Body of pancreas (tissue), 4 donors: ENCODE results near the gene SUGCT. TPM values are rescaled to one million over a fixed set of nuclear protein-coding genes. Genes with fewer than 3 reads are reported as not detected.

Experiments used
- ATAC-seq: fragments of 150-250 bp; one replicate; pipeline ENCODE4 v1.9.1; 2016
- DNase-seq, 4 donors: peaks; one replicate each; pipeline ENCODE4 v3.0.0-alpha.2; 2019
- H3K27ac ChIP-seq, 4 donors: fragments of 200-600 bp; sonication (generic); 1 replicate in 3 of 4; 2 replicates in 1 of 4; pipeline versions ENCODE4 v1.5.1 to v1.6.1; 2016 to 2019; ENCODE audit warnings: mild to moderate bottlenecking in 1 of 4, mixed read lengths in 1 of 4, moderate library complexity in 1 of 4
- H3K27me3 ChIP-seq, 2 donors: fragments of 200-600 bp; sonication (generic); one replicate each; pipeline ENCODE4 v1.6.0; 2016; ENCODE audit warnings: mild to moderate bottlenecking in 1 of 2
- H3K36me3 ChIP-seq, 2 donors: fragments of 200-600 bp; sonication (generic); replicated peaks in 1 of 2; 2 replicates each; pipeline ENCODE4 v1.5.1; 2016; ENCODE audit warnings: low read depth in 2 of 2; ENCODE audit not compliant: insufficient read depth in 1 of 2
- H3K4me1 ChIP-seq: fragments of 200-600 bp; sonication (generic); one replicate; pipeline ENCODE4 v1.6.0; 2016
- H3K4me3 ChIP-seq, 2 donors: fragments of 200-600 bp; sonication (generic); 1 replicate in 1 of 2; 2 replicates in 1 of 2; pipeline ENCODE4 v1.5.1; 2016 to 2019
- H3K9me3 ChIP-seq, 3 donors: fragments of 200-600 bp; sonication (generic); 1 replicate in 2 of 3; 2 replicates in 1 of 3; pipeline ENCODE4 v1.5.1; 2016
- CTCF ChIP-seq, 7 experiments: fragments of 450-650 bp in 4 of 7; fragments of 200-600 bp in 3 of 7; sonication (generic) in 3 of 7; IDR thresholded peaks; one replicate each; pipeline ENCODE4 v1.5.1; 2016 to 2019; ENCODE audit warnings: antibody characterized with exemption in 7 of 7
- POLR2A ChIP-seq, 3 donors: fragments of 450-650 bp; IDR thresholded peaks; one replicate each; pipeline ENCODE4 v1.6.1; 2016; ENCODE audit warnings: antibody characterized with exemption in 3 of 3, mild to moderate bottlenecking in 2 of 3
- WGBS, 2 donors: methylation state at CpG; one replicate each; pipeline ENCODE4 v1.1.5; 2017; 5-methylcytosine and 5-hydroxymethylcytosine counted together
- intact Hi-C: fragments of 100-400 bp; cut with DNase I; formaldehyde crosslinking; loops from one replicate; pipeline ENCODE4 v1.15.1; 2023
- total RNA-seq, 2 donors: library from RNA; depleted of rRNA; stranded (reverse); fragments of >200 nt; gene quantifications; one replicate each; pipeline ENCODE4 v1.1.0, GENCODE V29; 2016

SUGCT gene
- total RNA-seq, 2 donors from 2014 or later, result 0.78 to 1.3 TPM

GRCh38 chr7:40584667-40585433 is 450.0 kb downstream of the SUGCT start:
- no peak for TF ChIP-seq POLR2A (IDR thresholded peaks at IDR 0.05)
- no peak for TF ChIP-seq CTCF (IDR thresholded peaks at IDR 0.05)
- Histone ChIP-seq H3K36me3 (no peaks in the 10 kb centered on the region), H3K9me3 (no peaks in the 10 kb centered on the region), H3K4me1 (no peaks in the 10 kb centered on the region), H3K27me3 (no peaks in the 10 kb centered on the region), H3K4me3 (no peak overlapping the region), H3K27ac (no peak overlapping the region)
- no peak for DNase-seq
- intact Hi-C loops, result no loop called here
- ATAC-seq, result no peak
- WGBS, 2 donors, result 81 to 83% methylated on average over 4 of the region's 4 CpGs

DNA sequence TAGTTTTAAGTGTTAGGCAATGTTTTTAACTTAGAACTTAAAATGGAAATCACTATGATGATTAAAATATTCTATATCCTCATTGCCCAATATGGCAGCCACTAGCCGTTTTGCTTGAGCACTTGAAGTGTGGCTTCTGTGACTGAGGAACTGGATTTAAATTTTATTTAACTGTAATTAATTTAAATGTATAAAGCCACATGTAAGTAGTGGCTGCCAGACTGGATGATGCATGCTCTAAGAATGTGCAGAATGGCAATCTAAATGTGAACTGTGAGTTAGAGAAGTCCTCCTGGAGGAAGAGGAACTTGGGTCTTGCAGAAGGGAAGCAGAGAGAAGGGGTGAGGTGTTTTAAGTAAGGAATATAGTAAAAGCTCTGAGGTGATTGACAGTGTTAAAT is 451.4 kb downstream of the SUGCT start:
- WGBS, 2 donors, result 53 to 68% methylated on average over 1 of the region's 1 CpG
- Histone ChIP-seq H3K9me3 (no peaks in the 10 kb centered on the region), H3K4me3 (no peak overlapping the region), H3K27me3 (no peaks in the 10 kb centered on the region), H3K36me3 (no peaks in the 10 kb centered on the region), H3K4me1 (no peaks in the 10 kb centered on the region), H3K27ac (no peak overlapping the region)
- no peak for ATAC-seq
- TF ChIP-seq CTCF (IDR thresholded peaks at IDR 0.05) (no peak), POLR2A (IDR thresholded peaks at IDR 0.05) (no peak)
- intact Hi-C loops, result no loop called here
- DNase-seq, result no peak

DNA sequence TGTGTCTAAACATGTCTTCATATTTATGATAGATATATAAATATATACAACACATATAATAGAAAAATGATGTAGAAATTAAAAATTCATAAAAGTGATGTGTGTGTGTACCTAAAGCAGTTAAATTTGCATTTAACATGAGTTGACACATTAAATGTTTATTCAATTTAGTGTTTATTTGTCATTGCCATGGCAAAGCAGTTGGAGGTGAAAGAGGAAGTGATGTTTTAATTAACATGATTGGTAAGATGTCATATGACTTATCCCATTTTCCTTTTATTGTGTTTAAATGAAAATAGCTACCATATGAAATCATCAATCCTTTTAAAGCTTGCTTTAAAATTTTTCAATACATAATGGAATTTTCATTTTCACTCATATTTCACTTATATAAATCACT is 452.6 kb downstream of the SUGCT start:
- TF ChIP-seq CTCF (IDR thresholded peaks at IDR 0.05) (no peak), POLR2A (IDR thresholded peaks at IDR 0.05) (no peak)
- H3K36me3 ChIP-seq, result no peaks in the 10 kb centered on the region
- H3K27me3 ChIP-seq, result no peaks in the 10 kb centered on the region
- DNase-seq, result no peak
- no peak for ATAC-seq
- H3K4me1 ChIP-seq, result no peaks in the 10 kb centered on the region
- intact Hi-C loops, result no loop called here
- no peaks in the 10 kb centered on the region for H3K9me3 ChIP-seq
- H3K27ac ChIP-seq, result no peak overlapping the region
- no peak overlapping the region for H3K4me3 ChIP-seq

DNA sequence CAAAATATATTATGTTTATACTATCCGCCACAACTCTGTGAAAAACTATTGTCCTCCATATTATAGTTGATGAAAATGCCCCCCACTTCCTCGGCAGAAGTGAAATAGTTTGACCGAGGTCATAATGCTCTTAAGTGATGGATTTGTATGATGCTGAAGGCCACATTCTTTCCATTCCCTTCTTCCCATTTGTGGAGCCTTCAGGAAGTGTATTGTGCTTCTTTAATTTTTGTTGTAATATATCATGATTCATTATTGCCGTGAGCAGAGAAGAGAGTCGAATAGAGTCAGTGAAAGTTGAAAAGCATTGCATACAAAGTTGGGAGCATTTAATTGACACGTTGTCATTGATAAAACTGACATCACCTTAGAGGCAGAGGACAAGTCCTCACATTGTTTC is 460.3 kb downstream of the SUGCT start:
- WGBS, 2 donors, result 72 to 77% methylated on average over 6 of the region's 6 CpGs
- TF ChIP-seq CTCF (IDR thresholded peaks at IDR 0.05) (no peak), POLR2A (IDR thresholded peaks at IDR 0.05) (no peak)
- ATAC-seq (no peak), DNase-seq (no peak)
- Histone ChIP-seq H3K36me3 (no peaks in the 10 kb centered on the region), H3K4me3 (no peak overlapping the region), H3K27me3 (no peaks in the 10 kb centered on the region), H3K9me3 (no peaks in the 10 kb centered on the region), H3K4me1 (no peaks in the 10 kb centered on the region), H3K27ac (no peak overlapping the region)
- intact Hi-C loops, result no loop called here

- Histone ChIP-seq H3K36me3 (no peaks in the 10 kb centered on the region), H3K9me3 (no peaks in the 10 kb centered on the region), H3K4me3 (no peak overlapping the region), H3K27me3 (no peaks in the 10 kb centered on the region), H3K27ac (no peak overlapping the region), H3K4me1 (no peaks in the 10 kb centered on the region)
- DNase-seq (no peak), ATAC-seq (no peak)
- 85 to 96% methylated on average over 2 of the region's 2 CpGs for WGBS, 2 donors
- intact Hi-C loops, result no loop called here
- TF ChIP-seq CTCF (IDR thresholded peaks at IDR 0.05), result no peak
Measured at GRCh38 chr7:40595832-40596231, 461.0 kb downstream of the SUGCT start.
